Psoas muscle (tissue), 8 donors: ENCODE results near the gene GGTLC2. TPM values are rescaled to one million over a fixed set of nuclear protein-coding genes. Genes with fewer than 3 reads are reported as not detected.

Source experiments
- ATAC-seq, 4 donors: fragments of 200-7000 bp; cut with Tn5 transposase; one replicate each; pipeline ENCODE4 v1.9.1; 2020; ENCODE audit warnings: moderate library complexity in 3 of 4, mild to moderate bottlenecking in 2 of 4
- DNase-seq, 2 donors: peaks; one replicate each; pipeline ENCODE4 v3.0.0-alpha.2; 2020
- H3K27ac ChIP-seq: fragments of 200-600 bp; one replicate; pipeline ENCODE4 v1.8.0; 2022
- H3K27me3 ChIP-seq, 3 donors: fragments of 200-600 bp in 1 of 3; one replicate each; pipeline versions ENCODE4 v1.6.1 to v1.8.0; 2013 to 2022; ENCODE audit warnings: low read length in 2 of 3, mild to moderate bottlenecking in 2 of 3, moderate library complexity in 1 of 3; ENCODE audit not compliant: insufficient read depth in 3 of 3
- H3K36me3 ChIP-seq, 2 donors: fragments of 200-600 bp in 1 of 2; one replicate each; pipeline versions ENCODE4 v1.6.1 to v1.8.0; 2013 to 2022; ENCODE audit warnings: low read depth in 1 of 2, mild to moderate bottlenecking in 1 of 2, moderate library complexity in 1 of 2; ENCODE audit not compliant: insufficient read depth in 1 of 2
- H3K4me1 ChIP-seq: fragments of 200-600 bp; one replicate; pipeline ENCODE4 v1.8.0; 2022
- H3K4me3 ChIP-seq: fragments of 200-600 bp; one replicate; pipeline ENCODE4 v1.8.0; 2022; ENCODE audit warnings: mild to moderate bottlenecking
- H3K9me3 ChIP-seq: fragments of 200-600 bp; one replicate; pipeline ENCODE4 v1.8.0; 2022
- CTCF ChIP-seq: fragments of 200-600 bp; IDR thresholded peaks from one replicate; pipeline ENCODE4 v1.8.0; 2022; ENCODE audit warnings: antibody characterized with exemption
- WGBS, 3 donors: extraction: QIAGEN DNeasy Blood & Tissue Kit; methylation state at CpG; one replicate each; pipeline versions ENCODE4 v1.1.6 to v1.1.7; 2013; 5-methylcytosine and 5-hydroxymethylcytosine counted together
- intact Hi-C, 2 donors: fragments of 100-400 bp; cut with DNase I; formaldehyde crosslinking; loops; one replicate each; pipeline versions ENCODE4 v1.11.0 to v1.14.2; 2022
- polyA plus RNA-seq, 3 donors: library from polyadenylated mRNA; stranded (reverse); fragments of 200-250 nt; gene quantifications; one replicate each; pipeline ENCODE4 v1.2.3, GENCODE V29; 2013
- total RNA-seq, 4 donors: library from RNA; stranded (reverse); fragmentation: NEBNext Ultra II Directional in 2 of 4; extraction: Animal tissue kit (Norgen Biotek cat#: 25700) in 2 of 4; gene quantifications; one replicate each; pipeline versions ENCODE4 v1.2.1 to v1.2.4, GENCODE V29; 2021 to 2023
- donor health status: healthy with polysubstance abuse.
- donor health status: DM: no; HTN: no; CAD: no; lungs with moderate emphysema.
- donor health status: Bipolar disorder and iron deficiency.
- donor health status: healthy.
- donor health status: DM: yes; HTN: yes; CAD: no.
- donor health status: DM: no; HTN: no; CAD: no.
- donor health status: DM: no; HTN: no; CAD: no.
- donor health status: DM: yes; HTN: yes; CAD: no.

Gene GGTLC2
- total and polyA plus RNA-seq, 7 donors, result not detected

- intact Hi-C loops, result no loop called here
- H3K27me3 ChIP-seq, result no peaks in the 10 kb centered on the region
- H3K27ac ChIP-seq, result no peak overlapping the region
- TF ChIP-seq CTCF, result peak; percentile 58
- WGBS, 3 donors, result 71 to 76% (median 74%) methylated on average over 4 of the region's 4 CpGs
- H3K9me3 ChIP-seq, result no peaks in the 10 kb centered on the region
- no peak overlapping the region for H3K4me3 ChIP-seq
- H3K4me1 ChIP-seq, result no peaks in the 10 kb centered on the region
- ATAC-seq, result peak; percentile 61 to 80 (median 68)
- H3K36me3 ChIP-seq, result no peaks in the 10 kb centered on the region
- no peak for DNase-seq
Measured at GRCh38 chr22:22687638-22688500, 43.5 kb downstream of the GGTLC2 start.

GRCh38 chr22:22689621-22690345, 45.4 kb downstream of the GGTLC2 start:
- intact Hi-C loops, result loop anchor here in 1 of 2 donors (10.0 kb wide), 1 partner anchor 65 kb away; no protein-coding TSS in a partner anchor
- DNase-seq, result no peak
- H3K27me3 ChIP-seq, result no peaks in the 10 kb centered on the region
- 65 to 73% (median 65%) methylated on average over 4 of the region's 4 CpGs for WGBS, 3 donors
- H3K36me3 ChIP-seq, result no peaks in the 10 kb centered on the region
- no peak overlapping the region for H3K27ac ChIP-seq
- no peaks in the 10 kb centered on the region for H3K4me1 ChIP-seq
- no peaks in the 10 kb centered on the region for H3K9me3 ChIP-seq
- no peak for ATAC-seq
- TF ChIP-seq CTCF, result no peak
- H3K4me3 ChIP-seq, result no peak overlapping the region

GRCh38 chr22:22691055-22691454, 46.6 kb downstream of the GGTLC2 start:
- intact Hi-C loops, result loop anchor here in 1 of 2 donors (10.0 kb wide), 1 partner anchor 64 kb away; no protein-coding TSS in a partner anchor
- TF ChIP-seq CTCF, result no peak
- Histone ChIP-seq H3K36me3 (no peaks in the 10 kb centered on the region), H3K27ac (no peak overlapping the region), H3K4me1 (no peaks in the 10 kb centered on the region), H3K27me3 (peaks cover 0 to 4% (median 0%) of the 10 kb centered on the region in 3 donors), H3K9me3 (no peaks in the 10 kb centered on the region), H3K4me3 (no peak overlapping the region)
- 72 to 87% (median 79%) methylated on average over 5 of the region's 5 CpGs for WGBS, 3 donors
- DNase-seq, result no peak
- no peak for ATAC-seq

- no peak for TF ChIP-seq CTCF
- Histone ChIP-seq H3K9me3 (no peaks in the 10 kb centered on the region), H3K27me3 (peaks cover 0 to 4% (median 0%) of the 10 kb centered on the region in 3 donors), H3K4me3 (no peak overlapping the region), H3K36me3 (no peaks in the 10 kb centered on the region), H3K4me1 (no peaks in the 10 kb centered on the region), H3K27ac (no peak overlapping the region)
- DNase-seq (no peak), ATAC-seq (no peak)
- WGBS, 3 donors, result 74 to 79% (median 79%) methylated on average over 8 of the region's 8 CpGs
- intact Hi-C loops, result loop anchor here in 1 of 2 donors (10.0 kb wide), 1 partner anchor 63 kb away; no protein-coding TSS in a partner anchor
Measured at GRCh38 chr22:22691716-22692701, 47.6 kb downstream of the GGTLC2 start.
